Thyroid gland (tissue), 4 donors: Measurements from ENCODE around the gene IGLON5.

Experiments used
- CTCF ChIP-seq, 6 experiments: fragments of 200-600 bp in 3 of 6; fragments of 450-650 bp in 3 of 6; sonication (generic) in 3 of 6; IDR thresholded peaks; one replicate each; pipeline ENCODE4 v1.5.1; 2016 to 2019; ENCODE audit warnings: antibody characterized with exemption in 6 of 6, mild to moderate bottlenecking in 2 of 6, inconsistent platforms in 1 of 6, moderate library complexity in 1 of 6
- POLR2A ChIP-seq, 2 donors: fragments of 450-650 bp; IDR thresholded peaks; one replicate each; pipeline ENCODE4 v1.6.1; 2017; ENCODE audit warnings: antibody characterized with exemption in 2 of 2, mild to moderate bottlenecking in 2 of 2, moderate library complexity in 1 of 2

GRCh38 chr19:51354103-51354741 is 42.8 kb downstream of the IGLON5 start:
- TF ChIP-seq CTCF (IDR thresholded peaks at IDR 0.05) (no peak), POLR2A (IDR thresholded peaks at IDR 0.05) (no peak)
